Transverse colon (tissue), 4 donors: ENCODE results near the gene AJAP1. TPM values are rescaled to one million over a fixed set of nuclear protein-coding genes. Genes with fewer than 3 reads are reported as not detected.

ENCODE experiments used
- DNase-seq: peaks from one replicate; pipeline ENCODE4 v3.0.0-alpha.2; 2019
- H3K27ac ChIP-seq, 4 donors: fragments of 200-600 bp; sonication (generic); 2 replicates each; pipeline ENCODE4 v1.5.1; 2016 to 2018; ENCODE audit warnings: inconsistent platforms in 4 of 4
- H3K27me3 ChIP-seq: fragments of 200-600 bp; sonication (generic); 2 replicates; pipeline ENCODE4 v1.5.1; 2017; ENCODE audit warnings: inconsistent platforms
- H3K36me3 ChIP-seq, 4 donors: fragments of 200-600 bp; sonication (generic); 2 replicates each; pipeline ENCODE4 v1.5.1; 2017 to 2019; ENCODE audit warnings: inconsistent platforms in 4 of 4
- H3K4me1 ChIP-seq, 4 donors: fragments of 200-600 bp; sonication (generic); 2 replicates each; pipeline ENCODE4 v1.5.1; 2017 to 2020; ENCODE audit warnings: inconsistent platforms in 4 of 4
- H3K4me3 ChIP-seq, 4 donors: fragments of 200-600 bp; sonication (generic); 1 replicate in 1 of 4; 2 replicates in 3 of 4; pipeline versions ENCODE4 v1.5.1 to v1.6.1; 2017 to 2019; ENCODE audit warnings: inconsistent platforms in 4 of 4
- H3K9me3 ChIP-seq, 2 donors: fragments of 200-600 bp; sonication (generic); 2 replicates each; pipeline ENCODE4 v1.5.1; 2017 to 2019; ENCODE audit warnings: inconsistent platforms in 2 of 2
- CTCF ChIP-seq, 5 experiments: fragments of 200-600 bp in 3 of 5; fragments of 450-650 bp in 2 of 5; sonication (generic) in 3 of 5; IDR thresholded peaks; 1 replicate in 2 of 5; 2 replicates in 3 of 5; pipeline ENCODE4 v1.5.1; 2016 to 2017; ENCODE audit warnings: antibody characterized with exemption in 5 of 5, inconsistent platforms in 3 of 5, mild to moderate bottlenecking in 2 of 5, moderate library complexity in 1 of 5
- EP300 ChIP-seq: sonication (generic); formaldehyde crosslinking; IDR thresholded peaks from one replicate; pipeline ENCODE4 v1.6.1; 2017; ENCODE audit warnings: antibody characterized with exemption, low read depth
- POLR2A ChIP-seq: fragments of 450-650 bp; IDR thresholded peaks from one replicate; pipeline ENCODE4 v1.6.1; 2016; ENCODE audit warnings: antibody characterized with exemption, mild to moderate bottlenecking, moderate library complexity
- POLR2AphosphoS5 ChIP-seq, 3 donors: sonication (generic); formaldehyde crosslinking; IDR thresholded peaks; one replicate each; pipeline ENCODE4 v1.6.1; 2016; ENCODE audit warnings: antibody characterized with exemption in 3 of 3
- WGBS, 2 donors: methylation state at CpG; one replicate each; pipeline ENCODE4 v1.1.5; 2018; ENCODE audit warnings: low coverage in 1 of 2; 5-methylcytosine and 5-hydroxymethylcytosine counted together
- in situ Hi-C, 4 donors: fragments of 200-750 bp; cut with MboI; loops; one replicate each; pipeline versions ENCODE4 v1.15.0 to v1.15.1; 2017; ENCODE audit warnings: low sequenced_read_pairs in 3 of 4, low pct_ligation_motif_present in 1 of 4, low pct_unique_long_range_greater_than_20kb in 1 of 4
- intact Hi-C: fragments of 100-400 bp; cut with DNase I; formaldehyde crosslinking; loops from one replicate; pipeline ENCODE4 v1.15.1; 2023; ENCODE audit warnings: low total_unique reads
- total RNA-seq, 4 donors: library from RNA; depleted of rRNA; stranded (reverse); fragments of >200 nt; gene quantifications; one replicate each; pipeline ENCODE4 v1.1.0, GENCODE V29; 2016

AJAP1 gene
- total RNA-seq, 4 donors from 2014 or later, result 0.14 to 0.16 TPM; not detected in 2

- no peak for TF ChIP-seq POLR2A
- TF ChIP-seq EP300, result no peak
- TF ChIP-seq CTCF (IDR thresholded peaks at IDR 0.05), result no peak
- TF ChIP-seq POLR2AphosphoS5 (IDR thresholded peaks at IDR 0.05), result no peak
- intact Hi-C loops, result no loop called here
- H3K9me3 ChIP-seq, result no peaks in the 10 kb centered on the region
- no peaks in the 10 kb centered on the region for H3K27me3 ChIP-seq
- H3K27ac ChIP-seq, result no peak overlapping the region
- no peaks in the 10 kb centered on the region for H3K4me1 ChIP-seq
- no peak for DNase-seq
- H3K4me3 ChIP-seq, result no peak overlapping the region
- WGBS, 2 donors, result 61 to 69% methylated on average over 3 to 5 of the region's 5 CpGs
- no peaks in the 10 kb centered on the region for H3K36me3 ChIP-seq
- in situ Hi-C loops, result no loop called here
These were observed 63.7 kb downstream of the AJAP1 start for GRCh38 chr1:4718071-4718470.

- Histone ChIP-seq H3K27ac (no peak overlapping the region), H3K4me1 (no peaks in the 10 kb centered on the region), H3K27me3 (no peaks in the 10 kb centered on the region), H3K9me3 (no peaks in the 10 kb centered on the region), H3K4me3 (no peak overlapping the region), H3K36me3 (no peaks in the 10 kb centered on the region)
- in situ Hi-C loops (no loop called here), intact Hi-C loops (no loop called here)
- no peak for DNase-seq
- WGBS, 2 donors, result 62 to 70% methylated on average over 7 to 10 of the region's 10 CpGs
- TF ChIP-seq POLR2AphosphoS5 (IDR thresholded peaks at IDR 0.05) (no peak), CTCF (IDR thresholded peaks at IDR 0.05) (no peak), POLR2A (no peak), EP300 (no peak)
These were observed 68.7 kb downstream of the AJAP1 start for GRCh38 chr1:4723106-4723505.

- no peaks in the 10 kb centered on the region for H3K4me1 ChIP-seq
- intact Hi-C loops (no loop called here), in situ Hi-C loops (no loop called here)
- 78 to 90% methylated on average over 7 to 12 of the region's 12 CpGs for WGBS, 2 donors
- H3K27me3 ChIP-seq, result no peaks in the 10 kb centered on the region
- no peaks in the 10 kb centered on the region for H3K9me3 ChIP-seq
- no peak for DNase-seq
- no peak for TF ChIP-seq EP300
- no peak for TF ChIP-seq POLR2A
- TF ChIP-seq CTCF (IDR thresholded peaks at IDR 0.05), result no peak
- TF ChIP-seq POLR2AphosphoS5 (IDR thresholded peaks at IDR 0.05), result no peak
- H3K36me3 ChIP-seq, result no peaks in the 10 kb centered on the region
- H3K4me3 ChIP-seq, result no peak overlapping the region
- no peak overlapping the region for H3K27ac ChIP-seq
These were observed 69.6 kb downstream of the AJAP1 start for GRCh38 chr1:4724001-4724400.

- in situ Hi-C loops (no loop called here), intact Hi-C loops (no loop called here)
- Histone ChIP-seq H3K4me1 (peaks cover 0 to 3% (median 0%) of the 10 kb centered on the region in 4 donors), H3K36me3 (no peaks in the 10 kb centered on the region), H3K9me3 (no peaks in the 10 kb centered on the region), H3K27ac (no peak overlapping the region), H3K4me3 (no peak overlapping the region), H3K27me3 (no peaks in the 10 kb centered on the region)
- no peak for TF ChIP-seq POLR2A
- TF ChIP-seq POLR2AphosphoS5 (IDR thresholded peaks at IDR 0.05), result no peak
- no peak for TF ChIP-seq EP300
- TF ChIP-seq CTCF (IDR thresholded peaks at IDR 0.05), result no peak
- DNase-seq, result no peak
- 60 to 79% methylated on average over 2 to 6 of the region's 8 CpGs for WGBS, 2 donors
These were observed 70.4 kb downstream of the AJAP1 start for GRCh38 chr1:4724695-4725250.
